NCI-H82 (cell line): Measurements from ENCODE around the gene C19orf53.

Experiments
- DNase-seq: peaks from one replicate; lab custom pipeline; 2025; lab: John Stamatoyannopoulos, UW

C19orf53 gene

GRCh38 chr19:13796301-13797057, 22.2 kb downstream of the C19orf53 start:
- peak; percentile 59 for DNase-seq

GRCh38 chr19:13797058-13797440, 22.8 kb downstream of the C19orf53 start:
- DNase-seq = no peak

- no peak for DNase-seq
These were observed 23.6 kb downstream of the C19orf53 start for GRCh38 chr19:13797870-13798269.

GRCh38 chr19:13799669-13800068, 25.4 kb downstream of the C19orf53 start:
- DNase-seq = no peak

GRCh38 chr19:13803038-13803437, 28.8 kb downstream of the C19orf53 start:
- no peak for DNase-seq

- peak; percentile 52 for DNase-seq
These were observed 30.8 kb downstream of the C19orf53 start for GRCh38 chr19:13804830-13805683.

GRCh38 chr19:13806728-13807127, 32.5 kb downstream of the C19orf53 start:
- no peak for DNase-seq

GRCh38 chr19:13807421-13808021, 33.3 kb downstream of the C19orf53 start:
- DNase-seq = no peak

- DNase-seq = no peak
These were observed 34.6 kb downstream of the C19orf53 start for GRCh38 chr19:13808856-13809255.

- DNase-seq = peak; percentile 72
These were observed 38.3 kb downstream of the C19orf53 start for GRCh38 chr19:13812544-13812943.

GRCh38 chr19:13813147-13813546, 38.9 kb downstream of the C19orf53 start:
- DNase-seq = no peak

GRCh38 chr19:13814550-13814949, 40.3 kb downstream of the C19orf53 start:
- DNase-seq = no peak

- DNase-seq = peak; percentile 43
These were observed 42.9 kb downstream of the C19orf53 start for GRCh38 chr19:13817018-13817614.

- DNase-seq = peak; percentile 44
These were observed 43.5 kb downstream of the C19orf53 start for GRCh38 chr19:13817615-13818371.

- no peak for DNase-seq
These were observed 45.0 kb downstream of the C19orf53 start for GRCh38 chr19:13819238-13819637.

GRCh38 chr19:13821292-13821691, 47.0 kb downstream of the C19orf53 start:
- no peak for DNase-seq

- no peak for DNase-seq
These were observed 49.0 kb downstream of the C19orf53 start for GRCh38 chr19:13823256-13823655.

GRCh38 chr19:13823901-13824300, 49.6 kb downstream of the C19orf53 start:
- no peak for DNase-seq

- no peak for DNase-seq
These were observed 50.4 kb downstream of the C19orf53 start for GRCh38 chr19:13824703-13825102.

- peak; percentile 99 for DNase-seq
These were observed 51.5 kb downstream of the C19orf53 start for GRCh38 chr19:13825489-13826441.
